Measurements from ENCODE around the gene PRKAR2B. TPM values are rescaled to one million over a fixed set of nuclear protein-coding genes. Genes with fewer than 3 reads are reported as not detected.

The PRKAR2B gene
- total RNA-seq, 2 experiments from 2014 or later, result 1.1 to 1.3 TPM

DNA sequence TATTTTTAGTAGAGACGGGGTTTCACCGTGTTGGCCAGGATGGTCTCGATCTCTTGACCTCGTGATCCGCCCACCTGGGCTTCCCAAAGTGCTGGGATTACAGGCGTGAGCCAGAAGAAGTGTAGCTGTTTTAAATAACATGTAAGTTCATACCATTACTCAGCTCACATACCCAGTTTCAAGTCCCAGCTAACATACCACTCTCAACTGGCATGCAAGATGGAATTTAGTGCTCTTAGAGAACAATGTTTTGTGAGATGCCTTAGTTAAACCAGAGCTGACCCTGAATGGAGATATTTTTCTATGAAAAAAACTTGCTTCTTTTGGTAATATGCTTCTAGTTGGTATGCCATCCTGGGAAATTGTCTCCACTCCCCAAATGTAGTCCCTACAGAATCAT lies 161.6 kb downstream of the PRKAR2B start:
- CTCF ChIA-PET, result no interaction called here
- Mint-ChIP-seq H3K27ac (no peak overlapping the region), H3K9me3 (ENCODE audit: low read depth) (no peaks in the 10 kb centered on the region), H3K36me3 (peaks cover 24% of the 10 kb centered on the region), H3K4me1 (no peaks in the 10 kb centered on the region), H3K27me3 (no peaks in the 10 kb centered on the region), H3K4me3 (no peak overlapping the region)
- ATAC-seq, result no peak
- no peak for DNase-seq

DNA sequence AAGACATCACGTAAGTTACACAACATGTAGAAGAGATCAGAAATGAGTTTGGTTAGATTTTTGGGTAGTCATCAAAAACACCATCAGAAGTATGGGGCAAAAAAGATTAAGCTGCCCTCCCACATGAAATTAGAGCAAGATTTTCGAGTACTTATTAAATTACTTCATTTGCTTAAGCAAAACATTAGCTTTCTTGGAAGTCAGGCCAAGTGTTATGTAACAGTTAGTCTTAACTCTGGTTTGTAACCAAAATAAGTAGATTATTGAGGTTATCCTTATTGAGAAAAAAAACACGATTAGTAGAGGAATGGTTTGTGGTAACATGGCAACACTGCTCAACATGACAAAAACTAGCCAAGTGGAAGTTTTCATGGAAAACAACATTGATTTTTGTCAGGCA lies 162.2 kb downstream of the PRKAR2B start:
- no peaks in the 10 kb centered on the region for H3K9me3 Mint-ChIP-seq (ENCODE audit: low read depth)
- H3K36me3 Mint-ChIP-seq, result peaks cover 24% of the 10 kb centered on the region
- DNase-seq (no peak), ATAC-seq (no peak)
- CTCF ChIA-PET, result interaction anchor here (1.6 kb wide), 1 partner anchor 30 kb away, joined by 3 read pairs; no protein-coding TSS in a partner anchor
- no peaks in the 10 kb centered on the region for H3K4me1 Mint-ChIP-seq
- H3K4me3 Mint-ChIP-seq, result no peak overlapping the region
- no peaks in the 10 kb centered on the region for H3K27me3 Mint-ChIP-seq
- H3K27ac Mint-ChIP-seq, result no peak overlapping the region

DNA sequence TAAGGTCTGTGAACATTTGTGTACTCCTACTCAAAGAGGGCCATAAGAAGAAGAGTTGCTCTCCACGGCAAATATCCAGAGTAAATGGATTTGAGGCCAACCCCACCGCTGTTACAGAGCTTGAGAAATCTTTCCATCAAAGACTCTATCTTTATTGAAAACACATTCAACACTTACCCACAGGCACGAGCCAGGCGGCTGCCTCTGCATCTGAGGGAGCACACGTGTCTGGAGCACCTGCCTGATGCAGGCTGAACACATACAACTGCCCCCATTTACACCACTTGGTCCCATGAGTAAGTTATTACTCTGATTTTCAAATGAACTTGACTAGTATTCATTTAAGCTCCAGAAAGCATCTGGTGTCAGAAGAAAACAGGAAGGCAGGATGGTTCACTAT lies 163.0 kb downstream of the PRKAR2B start:
- H3K4me3 Mint-ChIP-seq, result no peak overlapping the region
- no peaks in the 10 kb centered on the region for H3K4me1 Mint-ChIP-seq
- H3K27me3 Mint-ChIP-seq, result no peaks in the 10 kb centered on the region
- CTCF ChIA-PET, result interaction anchor here (1.6 kb wide), 1 partner anchor 31 kb away, joined by 3 read pairs; no protein-coding TSS in a partner anchor
- H3K36me3 Mint-ChIP-seq, result peaks cover 22% of the 10 kb centered on the region
- DNase-seq (no peak), ATAC-seq (no peak)
- no peaks in the 10 kb centered on the region for H3K9me3 Mint-ChIP-seq (ENCODE audit: low read depth)
- H3K27ac Mint-ChIP-seq, result no peak overlapping the region

DNA sequence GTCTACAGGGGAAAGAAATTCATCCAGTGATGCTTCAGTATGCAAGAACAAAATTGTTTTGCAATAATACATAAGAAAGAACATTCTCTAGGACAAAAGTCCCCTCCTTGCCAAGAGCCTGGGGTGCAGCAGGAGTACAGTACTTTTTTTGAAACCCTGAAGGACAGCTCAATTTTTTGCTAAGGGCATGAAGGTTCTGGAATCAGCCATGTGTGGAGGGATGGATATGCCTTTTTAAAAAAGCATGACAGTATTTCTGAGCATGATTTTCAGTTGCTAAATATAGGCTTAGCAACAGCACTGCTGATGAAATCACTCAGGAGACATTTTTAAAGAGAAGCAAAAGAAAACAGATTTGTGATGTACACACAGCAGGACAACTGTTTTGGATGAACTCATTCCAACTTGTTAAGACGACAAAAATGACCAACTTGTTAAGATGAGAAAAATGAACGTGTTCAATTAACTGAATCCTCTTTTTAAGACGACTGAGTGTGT lies 163.6 kb downstream of the PRKAR2B start:
- DNase-seq, result no peak
- ATAC-seq, result no peak
- CTCF ChIA-PET, result interaction anchor here (0.7 to 1.6 kb wide), 2 partner anchors 31 to 262 kb away, joined by 3 read pairs; no protein-coding TSS in a partner anchor
- peaks cover 20% of the 10 kb centered on the region for H3K36me3 Mint-ChIP-seq
- H3K4me3 Mint-ChIP-seq, result no peak overlapping the region
- no peaks in the 10 kb centered on the region for H3K9me3 Mint-ChIP-seq (ENCODE audit: low read depth)
- H3K27ac Mint-ChIP-seq, result no peak overlapping the region
- H3K4me1 Mint-ChIP-seq, result no peaks in the 10 kb centered on the region
- H3K27me3 Mint-ChIP-seq, result no peaks in the 10 kb centered on the region

DNA sequence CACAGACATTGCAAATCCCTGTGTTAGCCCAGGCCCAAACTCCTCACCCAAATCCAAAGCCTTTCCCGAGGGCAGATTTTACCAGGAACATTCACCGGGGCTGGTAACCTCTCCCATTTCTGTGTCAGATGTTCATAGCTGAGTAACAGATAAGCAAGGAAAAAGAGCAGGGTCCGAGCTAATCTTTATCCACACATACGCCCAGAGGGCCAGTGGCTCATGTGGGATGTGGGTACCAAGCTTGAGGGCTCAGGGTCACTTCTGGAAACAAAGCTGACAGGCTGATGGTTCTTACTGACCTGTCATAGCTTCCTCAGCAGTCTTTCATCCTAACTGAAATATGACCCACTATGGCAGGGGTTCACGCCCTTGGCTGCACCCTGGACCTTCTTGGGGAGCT lies 164.1 kb downstream of the PRKAR2B start:
- Mint-ChIP-seq H3K27me3 (no peaks in the 10 kb centered on the region), H3K4me1 (no peaks in the 10 kb centered on the region), H3K4me3 (no peak overlapping the region), H3K36me3 (peaks cover 22% of the 10 kb centered on the region), H3K9me3 (ENCODE audit: low read depth) (no peaks in the 10 kb centered on the region), H3K27ac (no peak overlapping the region)
- ATAC-seq (no peak), DNase-seq (no peak)
- CTCF ChIA-PET, result interaction anchor here (0.7 to 1.6 kb wide), 2 partner anchors 32 to 263 kb away, joined by 3 read pairs; no protein-coding TSS in a partner anchor

DNA sequence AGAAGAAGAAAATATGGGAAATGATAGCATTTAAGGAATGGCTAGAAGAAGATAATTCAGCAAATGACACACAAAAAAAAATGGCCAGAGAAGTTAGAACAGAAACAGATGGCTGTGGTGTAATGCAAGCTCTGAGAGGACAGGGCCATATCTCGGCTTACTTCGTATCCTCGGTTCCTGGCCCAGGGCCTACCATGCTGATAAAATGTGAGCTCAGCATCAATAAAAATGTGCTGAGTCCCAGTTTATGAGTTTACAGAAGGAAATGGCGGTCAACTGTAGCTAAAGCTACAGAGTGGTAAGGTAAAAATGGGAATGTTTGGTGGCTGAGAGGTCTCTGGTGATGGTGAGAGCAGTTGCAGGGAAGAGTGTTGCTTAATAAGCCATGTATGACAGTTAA lies 165.1 kb downstream of the PRKAR2B start:
- Mint-ChIP-seq H3K4me1 (no peaks in the 10 kb centered on the region), H3K36me3 (peaks cover 26% of the 10 kb centered on the region), H3K27me3 (no peaks in the 10 kb centered on the region), H3K9me3 (ENCODE audit: low read depth) (no peaks in the 10 kb centered on the region), H3K4me3 (no peak overlapping the region), H3K27ac (no peak overlapping the region)
- CTCF ChIA-PET, result no interaction called here
- DNase-seq (no peak), ATAC-seq (no peak)

DNA sequence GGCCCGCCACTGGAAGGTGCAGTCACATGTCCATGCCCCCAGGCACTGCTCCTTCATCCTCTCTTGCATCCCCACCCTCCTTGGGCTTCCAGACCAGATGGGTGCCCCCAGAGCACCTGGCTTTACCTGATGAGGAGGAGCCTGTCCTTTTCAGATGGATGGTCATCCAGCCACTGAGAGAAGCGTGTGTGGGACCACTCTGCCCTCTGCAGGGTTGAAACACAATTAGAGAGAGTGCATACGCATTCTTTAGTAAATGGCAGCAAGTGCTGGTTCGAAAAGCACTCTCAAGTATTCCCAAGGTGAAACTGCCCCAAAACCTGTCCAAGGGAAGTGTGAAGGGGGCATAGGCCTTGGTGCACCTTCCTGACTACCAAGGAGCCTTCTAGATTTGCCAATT lies 165.9 kb downstream of the PRKAR2B start:
- DNase-seq (no peak), ATAC-seq (no peak)
- Mint-ChIP-seq H3K4me1 (no peaks in the 10 kb centered on the region), H3K27me3 (no peaks in the 10 kb centered on the region), H3K27ac (no peak overlapping the region), H3K4me3 (no peak overlapping the region), H3K9me3 (ENCODE audit: low read depth) (peaks cover 3% of the 10 kb centered on the region), H3K36me3 (peaks cover 27% of the 10 kb centered on the region)
- CTCF ChIA-PET, result no interaction called here

Other genes starting within 250 kb of the PRKAR2B start
- gene PIK3CG, start 179.4 kb upstream of the PRKAR2B start, total RNA-seq, result 10 to 100 TPM; 50.5 to 57.5 TPM
- 10 to 100 TPM; 22.5 to 25.5 TPM for gene HBP1, start 124.3 kb downstream of the PRKAR2B start, total RNA-seq

All from activated CD8-positive, alpha-beta memory T cell treated with anti-CD3 and anti-CD28 coated beads, Interleukin-2, amount 10 ng/mL, durations not matched to agents 7 days and 5 days (primary cell).